ENCODE results near the gene ICAM5.

DNA sequence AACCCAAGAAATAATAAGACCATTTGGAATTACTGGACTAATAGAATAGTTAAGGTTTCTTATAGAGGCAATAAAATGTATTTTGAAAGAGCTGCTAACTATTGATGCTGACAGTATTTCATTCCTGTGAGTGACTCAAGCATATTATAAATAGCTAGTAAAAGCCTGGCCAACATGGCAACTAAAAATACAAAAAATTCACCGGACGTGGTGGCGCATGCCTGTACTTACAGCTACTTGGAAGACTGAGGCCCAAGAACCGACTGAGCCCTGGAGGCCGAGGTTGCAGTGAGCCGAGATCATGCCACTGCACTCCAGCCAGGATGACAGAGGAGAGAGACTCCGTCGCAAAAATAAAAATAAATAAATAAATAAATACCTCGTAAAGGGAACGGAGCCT is 55.0 kb downstream of the ICAM5 start:
- TF ChIP-seq ZNF444 (CRISPR knock-in tag; IDR thresholded peaks at IDR 0.05) (no peak), JUN (IDR thresholded peaks at IDR 0.05; ENCODE audit: borderline replicate concordance, low read depth, low read length) (no peak), JUN (CRISPR knock-in tag; IDR thresholded peaks at IDR 0.05; ENCODE audit: borderline replicate concordance) (no peak), XRCC5 (IDR thresholded peaks at IDR 0.05; ENCODE audit: low read depth, low read length) (no peak), CBX3 (IDR thresholded peaks at IDR 0.05; ENCODE audit: borderline replicate concordance in 1 of 2, low read length in 2 of 2) (no peak), FOXP1 (CRISPR knock-in tag; IDR thresholded peaks at IDR 0.05) (no peak), NR1H2 (CRISPR knock-in tag; IDR thresholded peaks at IDR 0.05) (no peak), EGR1 (conservative IDR thresholded peaks at IDR 0.05) (no peak), PCBP2 (IDR thresholded peaks at IDR 0.05; ENCODE audit: low read depth, low read length, poor library complexity, severe bottlenecking) (no peak)
- TF ChIP-seq, protein P1, sequence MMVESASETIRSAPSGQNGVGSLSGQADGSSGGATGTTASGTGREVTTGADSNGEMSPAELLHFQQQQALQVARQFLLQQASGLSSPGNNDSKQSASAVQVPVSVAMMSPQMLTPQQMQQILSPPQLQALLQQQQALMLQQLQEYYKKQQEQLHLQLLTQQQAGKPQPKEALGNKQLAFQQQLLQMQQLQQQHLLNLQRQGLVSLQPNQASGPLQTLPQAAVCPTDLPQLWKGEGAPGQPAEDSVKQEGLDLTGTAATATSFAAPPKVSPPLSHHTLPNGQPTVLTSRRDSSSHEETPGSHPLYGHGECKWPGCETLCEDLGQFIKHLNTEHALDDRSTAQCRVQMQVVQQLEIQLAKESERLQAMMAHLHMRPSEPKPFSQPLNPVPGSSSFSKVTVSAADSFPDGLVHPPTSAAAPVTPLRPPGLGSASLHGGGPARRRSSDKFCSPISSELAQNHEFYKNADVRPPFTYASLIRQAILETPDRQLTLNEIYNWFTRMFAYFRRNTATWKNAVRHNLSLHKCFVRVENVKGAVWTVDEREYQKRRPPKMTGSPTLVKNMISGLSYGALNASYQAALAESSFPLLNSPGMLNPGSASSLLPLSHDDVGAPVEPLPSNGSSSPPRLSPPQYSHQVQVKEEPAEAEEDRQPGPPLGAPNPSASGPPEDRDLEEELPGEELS (CRISPR knock-in tag; IDR thresholded peaks at IDR 0.05; ENCODE audit: borderline replicate concordance) = no peak

Data from K562 (cell line).